Naive B cell (primary cell): ENCODE measurements around the gene MAGEC3. TPM values are rescaled to one million over a fixed set of nuclear protein-coding genes. Genes with fewer than 3 reads are reported as not detected.
"Not testable (repeated sequence)": the region's sequence is repeated elsewhere in the genome, so short reads cannot be mapped to it uniquely, and the experiment has no call there.

Experiments used
- ATAC-seq, 2 donors: fragments of 150-1000 bp; cut with Tn5 transposase; 2 replicates each; pipeline ENCODE4 v1.10.0; 2021; ENCODE audit warnings: low read depth in 2 of 2, mild to moderate bottlenecking in 2 of 2, moderate library complexity in 2 of 2
- DNase-seq: peaks from one replicate; pipeline ENCODE4 v3.0.0; 2022
- H3K27ac Mint-ChIP-seq, 6 donors: one replicate each; pipeline ENCODE4 v1.8.0; 2020 to 2022; ENCODE audit warnings: mild to moderate bottlenecking in 6 of 6, mixed read lengths in 6 of 6, moderate library complexity in 5 of 6, inconsistent platforms in 2 of 6
- H3K27me3 Mint-ChIP-seq, 3 donors: one replicate each; pipeline ENCODE4 v1.8.0; 2021 to 2022; ENCODE audit warnings: mixed read lengths in 3 of 3, mild to moderate bottlenecking in 1 of 3
- H3K36me3 Mint-ChIP-seq, 2 donors: one replicate each; pipeline ENCODE4 v1.8.0; 2020 to 2022; ENCODE audit warnings: mixed read lengths in 2 of 2, inconsistent platforms in 1 of 2, mild to moderate bottlenecking in 1 of 2
- H3K4me1 Mint-ChIP-seq, 3 donors: one replicate each; pipeline ENCODE4 v1.8.0; 2020 to 2022; ENCODE audit warnings: mixed read lengths in 3 of 3, inconsistent platforms in 1 of 3, mild to moderate bottlenecking in 1 of 3, moderate library complexity in 1 of 3
- H3K4me3 Mint-ChIP-seq, 8 donors: one replicate each; pipeline ENCODE4 v1.8.0; 2020 to 2022; ENCODE audit warnings: mild to moderate bottlenecking in 8 of 8, mixed read lengths in 8 of 8, moderate library complexity in 8 of 8, inconsistent platforms in 2 of 8
- H3K9me3 Mint-ChIP-seq, 7 donors: one replicate each; pipeline ENCODE4 v1.8.0; 2020 to 2022; ENCODE audit warnings: mixed read lengths in 7 of 7, mild to moderate bottlenecking in 5 of 7, inconsistent platforms in 2 of 7, moderate library complexity in 1 of 7
- polyA plus RNA-seq, 6 donors: library from polyadenylated mRNA; unstranded; fragments of 300-500 nt; fragmentation: Illumina TruSeq; gene quantifications; one replicate each; pipeline ENCODE4 v1.2.3, GENCODE V29; 2021; ENCODE audit warnings: low read depth in 6 of 6

The MAGEC3 gene
- not detected for polyA plus RNA-seq

GRCh38 chrX:141838016-141838415 is at the start of gene MAGEC3:
TSS of gene MAGEC3 (plus strand) at chrX:141838316. CDS start at chrX:141838316, 0 bp downstream.
- Mint-ChIP-seq H3K27me3 (no peaks in the 10 kb centered on the region), H3K4me1 (no peaks in the 10 kb centered on the region), H3K27ac (no peak within 1 kb of the TSS), H3K4me3 (no peak within 1 kb of the TSS), H3K9me3 (peaks cover 0 to 21% (median 5%) of the 10 kb centered on the region in 7 donors), H3K36me3 (no peaks in the 10 kb centered on the region)
- ATAC-seq (no peak), DNase-seq (no peak)

- DNase-seq (no peak), ATAC-seq (no peak)
- H3K36me3 Mint-ChIP-seq, result no peaks in the 10 kb centered on the region
- H3K27me3 Mint-ChIP-seq, result no peaks in the 10 kb centered on the region
- no peak overlapping the region for H3K27ac Mint-ChIP-seq
- H3K4me3 Mint-ChIP-seq, result no peak overlapping the region
- peaks cover 0 to 4% (median 0%) of the 10 kb centered on the region in 7 donors for H3K9me3 Mint-ChIP-seq
- H3K4me1 Mint-ChIP-seq, result no peaks in the 10 kb centered on the region
Measured at GRCh38 chrX:141791856-141792255, 46.3 kb upstream of the MAGEC3 start.

- H3K4me1 Mint-ChIP-seq, result no peaks in the 10 kb centered on the region
- ATAC-seq (no peak), DNase-seq (no peak)
- H3K9me3 Mint-ChIP-seq, result peaks cover 0 to 5% (median 1%) of the 10 kb centered on the region in 7 donors
- no peaks in the 10 kb centered on the region for H3K27me3 Mint-ChIP-seq
- no peak overlapping the region for H3K27ac Mint-ChIP-seq
- H3K4me3 Mint-ChIP-seq, result no peak overlapping the region
- H3K36me3 Mint-ChIP-seq, result no peaks in the 10 kb centered on the region
Measured at GRCh38 chrX:141811438-141811837, 26.7 kb upstream of the MAGEC3 start.

GRCh38 chrX:141814213-141814857 is 23.8 kb upstream of the MAGEC3 start:
- ATAC-seq (no peak), DNase-seq (no peak)
- Mint-ChIP-seq H3K36me3 (no peaks in the 10 kb centered on the region), H3K4me3 (no peak overlapping the region), H3K9me3 (peaks cover 0 to 3% (median 0%) of the 10 kb centered on the region in 7 donors), H3K4me1 (no peaks in the 10 kb centered on the region), H3K27me3 (no peaks in the 10 kb centered on the region), H3K27ac (no peak overlapping the region)

- Mint-ChIP-seq H3K4me3 (no peak overlapping the region), H3K27ac (no peak overlapping the region), H3K4me1 (no peaks in the 10 kb centered on the region), H3K27me3 (no peaks in the 10 kb centered on the region), H3K9me3 (peaks cover 0 to 3% (median 0%) of the 10 kb centered on the region in 7 donors), H3K36me3 (no peaks in the 10 kb centered on the region)
- ATAC-seq (no peak), DNase-seq (no peak)
Measured at GRCh38 chrX:141815904-141816303, 22.2 kb upstream of the MAGEC3 start.

GRCh38 chrX:141832247-141832646 is 5.9 kb upstream of the MAGEC3 start:
- H3K9me3 Mint-ChIP-seq, result peaks cover 0 to 8% (median 2%) of the 10 kb centered on the region in 7 donors
- H3K4me1 Mint-ChIP-seq, result no peaks in the 10 kb centered on the region
- H3K27me3 Mint-ChIP-seq, result no peaks in the 10 kb centered on the region
- ATAC-seq (no peak), DNase-seq (no peak)
- H3K36me3 Mint-ChIP-seq, result no peaks in the 10 kb centered on the region
- no peak overlapping the region for H3K4me3 Mint-ChIP-seq
- no peak overlapping the region for H3K27ac Mint-ChIP-seq

GRCh38 chrX:141839856-141840255 is 1.7 kb downstream of the MAGEC3 start:
- Mint-ChIP-seq H3K4me1 (no peaks in the 10 kb centered on the region), H3K27me3 (no peaks in the 10 kb centered on the region)
- no peak for ATAC-seq

GRCh38 chrX:141857479-141857878 is 19.4 kb downstream of the MAGEC3 start:
- Mint-ChIP-seq H3K27me3 (no peaks in the 10 kb centered on the region), H3K4me3 (no peak overlapping the region), H3K4me1 (no peaks in the 10 kb centered on the region), H3K36me3 (no peaks in the 10 kb centered on the region), H3K9me3 (peaks cover 0 to 3% (median 0%) of the 10 kb centered on the region in 7 donors), H3K27ac (no peak overlapping the region)
- DNase-seq, result no peak
- ATAC-seq, result no peak

More at GRCh38 chrX:141839856-141840255, 1.7 kb downstream of the MAGEC3 start:
- no peak for DNase-seq
- Mint-ChIP-seq H3K36me3 (no peaks in the 10 kb centered on the region), H3K27ac (no peak overlapping the region), H3K9me3 (peaks cover 0 to 21% (median 5%) of the 10 kb centered on the region in 7 donors), H3K4me3 (no peak overlapping the region)

- peaks cover 0 to 3% (median 0%) of the 10 kb centered on the region in 7 donors for H3K9me3 Mint-ChIP-seq
- H3K36me3 Mint-ChIP-seq, result no peaks in the 10 kb centered on the region
- H3K27ac Mint-ChIP-seq, result no peak overlapping the region
- H3K27me3 Mint-ChIP-seq, result no peaks in the 10 kb centered on the region
- ATAC-seq, result no peak
- H3K4me3 Mint-ChIP-seq, result no peak overlapping the region
- H3K4me1 Mint-ChIP-seq, result no peaks in the 10 kb centered on the region
- DNase-seq, result no peak
Measured at GRCh38 chrX:141879616-141880015, 41.5 kb downstream of the MAGEC3 start.

GRCh38 chrX:141888811-141889210 is 50.7 kb downstream of the MAGEC3 start:
- not testable (repeated sequence) for H3K9me3 Mint-ChIP-seq, DNase-seq, ATAC-seq, H3K27ac Mint-ChIP-seq, H3K4me1 Mint-ChIP-seq, H3K36me3 Mint-ChIP-seq, H3K27me3 Mint-ChIP-seq, H3K4me3 Mint-ChIP-seq

GRCh38 chrX:141894733-141895132 is 56.6 kb downstream of the MAGEC3 start:
- H3K4me3 Mint-ChIP-seq, result no peak overlapping the region
- no peaks in the 10 kb centered on the region for H3K27me3 Mint-ChIP-seq
- no peak overlapping the region for H3K27ac Mint-ChIP-seq
- DNase-seq (no peak), ATAC-seq (no peak)
- H3K4me1 Mint-ChIP-seq, result no peaks in the 10 kb centered on the region
- H3K9me3 Mint-ChIP-seq, result peaks cover 0 to 4% (median 0%) of the 10 kb centered on the region in 7 donors
- no peaks in the 10 kb centered on the region for H3K36me3 Mint-ChIP-seq

- H3K27me3 Mint-ChIP-seq, result no peaks in the 10 kb centered on the region
- ATAC-seq (no peak), DNase-seq (no peak)
- H3K36me3 Mint-ChIP-seq, result no peaks in the 10 kb centered on the region
- peaks cover 0 to 7% (median 1%) of the 10 kb centered on the region in 7 donors for H3K9me3 Mint-ChIP-seq
- H3K4me1 Mint-ChIP-seq, result no peaks in the 10 kb centered on the region
- no peak overlapping the region for H3K27ac Mint-ChIP-seq
- no peak overlapping the region for H3K4me3 Mint-ChIP-seq
Measured at GRCh38 chrX:141897690-141898089, 59.6 kb downstream of the MAGEC3 start.

- ATAC-seq (no peak), DNase-seq (no peak)
- no peak overlapping the region for H3K27ac Mint-ChIP-seq
- H3K36me3 Mint-ChIP-seq, result peaks cover under 1 to 7% of the 10 kb centered on the region in 2 donors
- H3K9me3 Mint-ChIP-seq, result peaks cover 3 to 23% (median 7%) of the 10 kb centered on the region in 7 donors
- no peak overlapping the region for H3K4me3 Mint-ChIP-seq
- no peaks in the 10 kb centered on the region for H3K27me3 Mint-ChIP-seq
- H3K4me1 Mint-ChIP-seq, result no peaks in the 10 kb centered on the region
Measured at GRCh38 chrX:141902366-141902765, 64.2 kb downstream of the MAGEC3 start.

- Mint-ChIP-seq H3K4me3 (no peak within 1 kb of the TSS), H3K4me1 (peaks cover 0 to 4% (median 0%) of the 10 kb centered on the region in 3 donors), H3K27ac (no peak within 1 kb of the TSS), H3K9me3 (peaks cover 6 to 29% (median 9%) of the 10 kb centered on the region in 7 donors), H3K27me3 (no peaks in the 10 kb centered on the region), H3K36me3 (peaks cover 4 to 14% of the 10 kb centered on the region in 2 donors)
- DNase-seq, result no peak
- ATAC-seq, result no peak
Measured at GRCh38 chrX:141903400-141904155, 65.5 kb downstream of the MAGEC3 start, which contains the start of gene MAGEC1. TSS of gene MAGEC1 (plus strand) at chrX:141903894. CDS start at chrX:141905073, 1,179 bp downstream.
